SJSA1 (cell line): ENCODE data around the gene ETDB. TPM values are rescaled to one million over a fixed set of nuclear protein-coding genes. Genes with fewer than 3 reads are reported as not detected.
"Not testable (repeated sequence)": the region's sequence is repeated elsewhere in the genome, so short reads cannot be mapped to it uniquely, and the experiment has no call there.

Experiments
- DNase-seq, 2 experiments: peaks; one replicate each; pipeline ENCODE4 v3.0.0-alpha.2; 2015 to 2020; ENCODE audit warnings: low spot score in 2 of 2, low read depth in 1 of 2
- H3K27ac ChIP-seq: fragments of 250-450 bp; sonication (Bioruptor Pico); 2 replicates; pipeline ENCODE4 v1.5.1; 2020; ENCODE audit warnings: mild to moderate bottlenecking, moderate library complexity
- H3K27me3 ChIP-seq: fragments of 250-450 bp; sonication (Bioruptor Pico); replicated peaks from 2 replicates; pipeline ENCODE4 v1.5.1; 2020; ENCODE audit warnings: mild to moderate bottlenecking, moderate library complexity
- H3K36me3 ChIP-seq: fragments of 250-450 bp; sonication (Bioruptor Pico); 2 replicates; pipeline ENCODE4 v1.5.1; 2020; ENCODE audit warnings: mild to moderate bottlenecking
- H3K4me1 ChIP-seq: fragments of 250-450 bp; sonication (Bioruptor Pico); replicated peaks from 2 replicates; pipeline ENCODE4 v1.6.1; 2021; ENCODE audit warnings: mild to moderate bottlenecking
- H3K4me3 ChIP-seq: fragments of 250-450 bp; sonication (Bioruptor Pico); 2 replicates; pipeline ENCODE4 v1.5.1; 2020; ENCODE audit warnings: mild to moderate bottlenecking
- H3K9me3 ChIP-seq: fragments of 250-450 bp; sonication (Bioruptor Pico); replicated peaks from 2 replicates; pipeline ENCODE4 v1.5.1; 2020; ENCODE audit warnings: mild to moderate bottlenecking
- total RNA-seq: library from RNA; depleted of rRNA; stranded (reverse); fragments of >200 nt; shearing (Covaris generic); gene quantifications from 2 replicates; pipeline ENCODE4 v1.2.3, GENCODE V29; 2014; rRNA removed

Gene ETDB
- not detected in 2 replicates for total RNA-seq

DNA sequence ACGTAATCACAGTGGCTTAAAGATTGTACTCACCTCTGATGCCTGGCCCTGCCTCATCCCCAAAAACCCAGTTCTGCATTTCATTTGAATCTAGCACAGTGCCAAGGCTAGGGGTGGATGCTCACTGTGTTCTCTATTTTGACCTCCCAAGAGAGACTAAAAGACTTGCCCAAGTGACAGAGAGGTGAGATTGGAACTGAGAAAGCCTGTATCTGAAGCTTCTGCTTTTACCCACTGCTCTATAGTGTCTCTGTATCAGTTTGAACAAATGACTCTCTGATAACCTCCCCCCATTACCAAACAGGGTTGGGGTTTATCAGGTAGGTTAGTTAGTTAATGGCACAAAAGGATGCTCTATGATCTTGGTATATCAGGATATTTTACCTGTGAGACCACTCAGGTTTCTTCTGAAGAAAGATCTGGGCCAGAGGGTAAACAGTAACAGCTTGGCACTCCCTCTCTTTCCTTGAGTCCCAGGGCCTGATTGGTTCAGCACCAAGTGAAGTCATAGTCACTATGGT, at the start of gene ETDB:
TSS of gene ETDB (minus strand) at position 471 of the 521 bp plus-strand sequence. CDS start 1,265 bp downstream, outside the sequence.
- H3K4me3 ChIP-seq, H3K27me3 ChIP-seq, H3K27ac ChIP-seq, H3K4me1 ChIP-seq, H3K36me3 ChIP-seq, DNase-seq, H3K9me3 ChIP-seq: not testable (repeated sequence)

GRCh38 chrX:135169534-135169933, 49.2 kb upstream of the ETDB start:
- not testable (repeated sequence) for H3K4me1 ChIP-seq, H3K36me3 ChIP-seq, H3K9me3 ChIP-seq, H3K27ac ChIP-seq, DNase-seq, H3K4me3 ChIP-seq, H3K27me3 ChIP-seq

GRCh38 chrX:135168486-135168885, 48.2 kb upstream of the ETDB start:
- no peak for DNase-seq
- no peak overlapping the region for H3K27ac ChIP-seq
- H3K9me3 ChIP-seq, result no peaks in the 10 kb centered on the region
- no peaks in the 10 kb centered on the region for H3K27me3 ChIP-seq
- no peak overlapping the region for H3K4me3 ChIP-seq
- H3K4me1 ChIP-seq, result no peaks in the 10 kb centered on the region
- H3K36me3 ChIP-seq, result no peaks in the 10 kb centered on the region

DNA sequence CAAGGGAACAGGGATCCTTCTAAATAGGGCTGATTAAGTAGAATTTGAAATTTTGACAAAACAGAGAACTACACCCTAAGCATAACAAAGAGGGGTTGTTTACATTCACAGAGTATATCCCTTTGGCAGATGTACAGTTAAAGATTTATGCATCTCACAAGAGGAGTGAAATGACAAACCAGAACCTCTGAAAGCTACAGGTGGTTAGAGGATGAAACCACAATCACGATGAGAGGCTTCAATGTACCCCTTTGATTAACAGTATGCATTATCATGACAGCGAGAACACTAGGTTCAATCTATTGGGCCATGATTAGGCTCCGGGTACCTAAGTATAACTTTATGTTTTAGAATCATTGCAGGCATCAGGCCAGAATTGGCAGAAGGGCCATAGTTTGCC, 34.4 kb upstream of the ETDB start:
- DNase-seq, H3K36me3 ChIP-seq, H3K27me3 ChIP-seq, H3K4me3 ChIP-seq, H3K9me3 ChIP-seq, H3K27ac ChIP-seq, H3K4me1 ChIP-seq: not testable (repeated sequence)

DNA sequence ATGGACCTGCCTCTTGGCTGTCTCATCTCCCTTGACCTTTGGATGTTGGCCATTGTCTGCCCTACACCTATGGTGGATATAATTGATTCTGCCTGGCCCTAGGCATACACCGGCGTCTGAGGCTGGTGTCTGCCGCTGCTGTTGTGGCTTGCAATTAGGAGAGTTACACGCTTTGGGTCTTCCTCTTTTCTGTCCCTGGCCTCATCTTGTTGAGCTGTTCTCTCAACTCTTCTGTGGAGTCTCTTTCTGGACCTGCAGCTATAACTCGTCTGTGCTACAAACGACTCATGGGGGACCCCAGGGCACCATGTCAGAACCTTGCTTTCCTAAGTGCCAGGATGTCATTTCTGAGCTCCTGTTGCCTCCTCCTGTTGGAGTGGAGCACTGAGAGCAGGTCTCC, 5.8 kb upstream of the ETDB start:
- H3K4me1 ChIP-seq, H3K27me3 ChIP-seq, DNase-seq, H3K36me3 ChIP-seq, H3K9me3 ChIP-seq, H3K4me3 ChIP-seq, H3K27ac ChIP-seq: not testable (repeated sequence)

GRCh38 chrX:135116064-135116463, 4.3 kb downstream of the ETDB start:
- not testable (repeated sequence) for H3K27ac ChIP-seq, H3K27me3 ChIP-seq, H3K36me3 ChIP-seq, H3K9me3 ChIP-seq, DNase-seq, H3K4me3 ChIP-seq, H3K4me1 ChIP-seq

DNA sequence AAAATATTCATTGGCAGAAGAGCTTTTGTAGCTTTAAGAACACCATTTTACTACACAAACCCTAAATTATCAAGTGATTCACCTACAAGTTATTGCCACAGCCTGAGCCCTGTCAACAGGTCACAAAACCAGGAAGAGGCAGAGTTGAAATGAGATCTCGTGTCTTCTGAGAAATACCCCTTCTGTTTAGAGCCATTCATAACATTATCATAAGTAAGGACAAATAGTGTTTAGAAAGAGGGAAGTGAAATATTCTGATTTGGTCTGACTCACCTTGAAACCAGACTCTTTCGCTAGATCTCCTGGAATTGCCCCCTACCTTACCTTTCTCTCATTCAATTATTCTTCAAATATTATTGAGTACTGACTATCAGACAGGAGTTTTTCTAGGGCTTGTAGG, 5.9 kb downstream of the ETDB start:
- Histone ChIP-seq H3K27ac (no peak overlapping the region), H3K9me3 (no peaks in the 10 kb centered on the region), H3K4me1 (no peaks in the 10 kb centered on the region), H3K36me3 (no peaks in the 10 kb centered on the region), H3K4me3 (no peak overlapping the region), H3K27me3 (no peaks in the 10 kb centered on the region)
- no peak for DNase-seq

DNA sequence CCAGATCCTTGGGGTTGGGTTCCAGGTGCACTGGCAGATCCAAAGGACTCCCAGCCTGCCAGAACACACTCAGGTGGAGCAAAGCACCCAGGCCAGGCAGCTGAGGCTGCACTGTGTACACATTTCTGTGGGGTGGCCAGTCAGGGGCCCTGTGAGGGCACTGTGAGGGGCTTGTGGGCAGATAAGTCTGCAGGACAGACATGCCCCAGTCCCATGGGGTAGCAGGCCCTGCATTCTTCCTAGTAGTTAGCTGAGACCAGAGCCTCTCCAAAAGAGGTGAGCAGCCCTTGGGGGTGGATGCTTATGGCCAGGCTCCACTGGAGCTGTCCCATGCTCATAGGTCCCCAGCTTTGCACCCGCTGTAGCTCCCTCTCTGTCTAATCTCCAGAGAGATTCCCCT, 7.6 kb downstream of the ETDB start:
- H3K36me3 ChIP-seq, result no peaks in the 10 kb centered on the region
- H3K4me1 ChIP-seq, result no peaks in the 10 kb centered on the region
- no peak overlapping the region for H3K27ac ChIP-seq
- no peak for DNase-seq
- H3K27me3 ChIP-seq, result no peaks in the 10 kb centered on the region
- H3K9me3 ChIP-seq, result no peaks in the 10 kb centered on the region
- H3K4me3 ChIP-seq, result no peak overlapping the region

DNA sequence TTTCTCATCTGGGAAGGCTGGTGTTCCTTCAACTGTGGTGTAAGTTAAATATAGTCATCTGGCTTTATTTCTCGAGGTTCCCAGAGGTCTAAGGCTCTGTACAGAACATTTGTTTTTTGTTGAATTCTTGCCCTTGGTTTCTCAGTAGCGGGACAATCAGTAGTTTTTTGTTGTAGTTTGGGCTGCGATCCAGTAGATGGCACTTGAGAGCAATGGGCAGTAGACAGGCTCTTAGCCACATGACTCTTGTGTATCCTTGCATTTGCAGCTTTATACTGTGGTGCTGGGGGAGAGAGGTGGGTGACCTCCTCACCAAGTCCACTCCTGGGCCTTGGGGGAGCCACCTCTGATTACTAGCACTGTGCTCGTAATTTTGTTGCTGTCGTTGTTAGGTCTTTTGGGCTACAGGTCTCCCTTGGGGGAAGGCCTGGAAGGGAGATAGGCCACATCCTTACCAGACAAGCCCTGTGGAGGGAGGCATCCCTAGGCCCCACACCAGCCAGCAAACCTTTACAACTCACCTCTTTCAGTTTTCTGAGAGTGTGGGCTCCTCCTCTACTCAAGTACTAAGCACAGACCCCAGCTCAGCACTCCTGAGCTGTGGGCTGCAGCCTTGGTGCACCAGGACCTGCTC, 8.1 kb downstream of the ETDB start:
- Histone ChIP-seq H3K4me3 (no peak overlapping the region), H3K36me3 (no peaks in the 10 kb centered on the region), H3K27ac (no peak overlapping the region), H3K9me3 (no peaks in the 10 kb centered on the region), H3K4me1 (no peaks in the 10 kb centered on the region), H3K27me3 (no peaks in the 10 kb centered on the region)
- peak in 1 of 2 experiments; percentile 12 for DNase-seq

DNA sequence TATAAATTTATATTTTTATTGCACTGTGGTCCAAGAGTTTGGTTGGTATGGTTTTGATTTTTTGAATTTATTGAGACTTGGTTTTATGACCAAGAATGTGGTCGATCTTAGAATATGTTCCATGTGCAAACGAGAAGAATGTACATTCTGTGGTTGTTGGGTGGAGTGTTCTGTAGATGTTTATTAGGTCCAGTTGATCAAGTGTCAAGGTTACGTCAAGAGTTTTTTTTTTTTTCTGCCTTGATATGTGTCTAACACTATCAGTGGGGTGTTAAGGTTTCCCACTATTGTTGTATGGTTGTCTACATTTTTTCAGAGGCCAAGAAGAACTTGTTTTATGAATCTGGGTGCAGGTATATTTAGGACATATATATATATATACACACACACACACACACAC, 10.8 kb downstream of the ETDB start:
- Histone ChIP-seq H3K4me1 (no peaks in the 10 kb centered on the region), H3K4me3 (no peak overlapping the region)
- no peak for DNase-seq

DNA sequence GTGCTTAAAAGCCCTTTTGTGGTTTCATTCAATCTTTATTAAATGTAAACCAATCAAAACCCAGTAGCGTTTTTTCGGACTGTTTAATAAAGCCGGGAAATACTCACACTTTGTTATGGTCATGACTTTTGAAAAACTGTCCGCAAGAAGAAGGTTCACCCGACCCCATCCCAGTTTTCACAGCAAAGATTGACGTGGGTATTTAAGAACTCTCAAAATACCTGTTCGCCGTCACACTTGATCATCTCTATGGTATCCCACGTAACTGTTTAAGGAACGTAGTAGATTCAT, 20.9 kb downstream of the ETDB start:
- H3K4me3 ChIP-seq, result no peak overlapping the region
- H3K36me3 ChIP-seq, result no peaks in the 10 kb centered on the region
- H3K4me1 ChIP-seq, result peaks cover 3% of the 10 kb centered on the region; the same call in 1 of the 2 replicates
- no peak for DNase-seq
- no peaks in the 10 kb centered on the region for H3K9me3 ChIP-seq
- H3K27ac ChIP-seq, result no peak overlapping the region
- H3K27me3 ChIP-seq, result peaks cover 3% of the 10 kb centered on the region; the same call in 1 of the 2 replicates

More for the DNA sequence above, 10.8 kb downstream of the ETDB start:
- H3K36me3 ChIP-seq, result no peaks in the 10 kb centered on the region
- H3K27ac ChIP-seq, result no peak overlapping the region
- no peaks in the 10 kb centered on the region for H3K9me3 ChIP-seq
- H3K27me3 ChIP-seq, result no peaks in the 10 kb centered on the region

DNA sequence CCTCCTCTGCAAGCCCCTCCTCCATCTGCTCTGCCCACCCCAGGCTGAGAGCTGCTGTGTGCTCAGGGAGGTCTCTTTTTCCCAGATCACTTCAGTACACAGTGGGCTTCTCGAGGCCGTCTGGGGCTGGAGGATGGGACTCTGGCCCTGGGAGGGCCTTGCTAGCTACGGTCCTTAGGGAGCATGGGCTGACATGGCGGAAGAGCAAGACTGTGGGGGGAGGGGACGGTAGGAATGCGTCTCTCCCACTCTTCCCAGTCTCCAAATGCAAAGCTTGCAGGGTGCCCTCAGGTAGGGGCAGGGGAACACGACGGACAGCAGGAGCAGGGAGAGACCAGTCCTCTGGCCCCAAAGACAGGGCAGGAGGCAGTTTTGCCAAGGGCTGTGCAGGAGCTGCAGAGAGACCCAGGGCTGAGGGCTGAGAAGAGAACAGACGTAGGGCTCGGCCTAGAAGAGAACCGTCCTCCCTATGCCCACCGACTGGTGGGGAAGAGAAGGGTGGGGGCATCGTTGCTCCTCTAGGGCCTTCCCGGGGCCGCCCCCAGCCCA, 23.1 kb downstream of the ETDB start:
- H3K27me3 ChIP-seq, H3K9me3 ChIP-seq, H3K4me1 ChIP-seq, H3K4me3 ChIP-seq, H3K27ac ChIP-seq, DNase-seq, H3K36me3 ChIP-seq: not testable (repeated sequence)

- Histone ChIP-seq H3K9me3 (no peaks in the 10 kb centered on the region), H3K36me3 (no peaks in the 10 kb centered on the region), H3K27me3 (no peaks in the 10 kb centered on the region), H3K4me3 (no peak overlapping the region), H3K4me1 (peaks cover 3% of the 10 kb centered on the region; the same call in 1 of the 2 replicates), H3K27ac (no peak overlapping the region)
- DNase-seq, result no peak
Measured at GRCh38 chrX:135095715-135096114, 24.6 kb downstream of the ETDB start.

DNA sequence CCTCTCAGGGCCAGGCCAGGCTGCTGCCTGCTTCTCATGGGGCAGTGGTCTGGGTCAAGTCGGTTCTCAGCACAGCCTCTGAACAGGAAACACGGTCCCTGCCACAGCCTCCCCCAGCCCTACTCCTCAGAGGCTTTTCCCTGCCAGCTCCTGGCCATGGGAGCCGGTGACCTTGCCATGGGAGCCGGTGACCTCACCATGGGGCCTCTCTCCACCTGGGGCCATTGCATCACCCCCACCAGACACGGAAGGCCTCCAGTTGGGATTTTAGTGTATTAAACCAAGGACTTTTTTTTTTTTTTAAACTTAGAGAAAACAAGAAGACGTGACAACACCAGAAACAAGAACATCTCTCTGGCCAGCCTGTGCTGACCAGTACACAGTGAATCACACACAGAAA, 25.6 kb downstream of the ETDB start:
- Histone ChIP-seq H3K4me3 (no peak overlapping the region), H3K27ac (no peak overlapping the region), H3K9me3 (no peaks in the 10 kb centered on the region), H3K4me1 (peaks cover 3% of the 10 kb centered on the region; the same call in 1 of the 2 replicates), H3K36me3 (no peaks in the 10 kb centered on the region), H3K27me3 (no peaks in the 10 kb centered on the region)
- no peak for DNase-seq

- Histone ChIP-seq H3K9me3 (no peaks in the 10 kb centered on the region), H3K27ac (no peak overlapping the region), H3K36me3 (no peaks in the 10 kb centered on the region), H3K4me3 (no peak overlapping the region), H3K4me1 (no peaks in the 10 kb centered on the region), H3K27me3 (no peaks in the 10 kb centered on the region)
- DNase-seq, result no peak
Measured at GRCh38 chrX:135089126-135089525, 31.2 kb downstream of the ETDB start.
